Stomach (tissue), 4 donors: ENCODE data around the gene HSD3B1.

ENCODE experiments used
- POLR2AphosphoS5 ChIP-seq, 3 donors: sonication (generic); formaldehyde crosslinking; IDR thresholded peaks; one replicate each; pipeline ENCODE4 v1.6.1; 2016; ENCODE audit warnings: antibody characterized with exemption in 3 of 3
- TF ChIP-seq, protein P1 (sequence below), 7 experiments: fragments of 450-650 bp in 4 of 7; fragments of 200-600 bp in 3 of 7; sonication (generic) in 3 of 7; IDR thresholded peaks; one replicate each; pipeline ENCODE4 v1.5.1; 2016 to 2019; ENCODE audit warnings: antibody characterized with exemption in 7 of 7, control low read depth in 2 of 7, mild to moderate bottlenecking in 1 of 7

- TF ChIP-seq POLR2AphosphoS5 (IDR thresholded peaks at IDR 0.05), result no peak
- TF ChIP-seq, protein P1, sequence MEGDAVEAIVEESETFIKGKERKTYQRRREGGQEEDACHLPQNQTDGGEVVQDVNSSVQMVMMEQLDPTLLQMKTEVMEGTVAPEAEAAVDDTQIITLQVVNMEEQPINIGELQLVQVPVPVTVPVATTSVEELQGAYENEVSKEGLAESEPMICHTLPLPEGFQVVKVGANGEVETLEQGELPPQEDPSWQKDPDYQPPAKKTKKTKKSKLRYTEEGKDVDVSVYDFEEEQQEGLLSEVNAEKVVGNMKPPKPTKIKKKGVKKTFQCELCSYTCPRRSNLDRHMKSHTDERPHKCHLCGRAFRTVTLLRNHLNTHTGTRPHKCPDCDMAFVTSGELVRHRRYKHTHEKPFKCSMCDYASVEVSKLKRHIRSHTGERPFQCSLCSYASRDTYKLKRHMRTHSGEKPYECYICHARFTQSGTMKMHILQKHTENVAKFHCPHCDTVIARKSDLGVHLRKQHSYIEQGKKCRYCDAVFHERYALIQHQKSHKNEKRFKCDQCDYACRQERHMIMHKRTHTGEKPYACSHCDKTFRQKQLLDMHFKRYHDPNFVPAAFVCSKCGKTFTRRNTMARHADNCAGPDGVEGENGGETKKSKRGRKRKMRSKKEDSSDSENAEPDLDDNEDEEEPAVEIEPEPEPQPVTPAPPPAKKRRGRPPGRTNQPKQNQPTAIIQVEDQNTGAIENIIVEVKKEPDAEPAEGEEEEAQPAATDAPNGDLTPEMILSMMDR (IDR thresholded peaks at IDR 0.05), result no peak
Observed at GRCh38 chr1:119547306-119547705, 40.3 kb downstream of the HSD3B1 start.
